ENCODE data around the gene IP6K1.
"Not testable (repeated sequence)": the region's sequence is repeated elsewhere in the genome, so short reads cannot be mapped to it uniquely, and the experiment has no call there.

Gene IP6K1

DNA sequence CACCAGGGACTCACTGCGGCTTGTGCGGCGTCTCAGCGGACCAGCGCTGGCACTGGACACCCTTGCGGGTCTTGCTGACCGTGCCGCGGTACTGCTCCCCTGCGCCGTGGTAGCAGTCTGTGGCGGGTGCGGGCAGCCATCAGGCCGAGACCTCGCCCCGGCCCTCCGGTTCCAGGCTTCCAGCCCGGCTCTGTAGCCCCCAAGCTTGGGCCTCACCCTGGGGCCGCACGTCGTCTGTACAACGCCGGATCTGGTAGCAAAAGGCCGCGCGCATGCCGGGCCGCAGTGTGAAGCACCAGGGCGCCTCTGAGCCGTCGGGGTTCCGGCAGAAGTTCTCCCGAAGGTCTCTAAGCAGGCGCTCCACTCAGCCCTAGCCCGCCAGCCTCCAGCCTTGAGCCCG, 100.5 kb downstream of the IP6K1 start:
- DNase-seq = not testable (repeated sequence)

DNA sequence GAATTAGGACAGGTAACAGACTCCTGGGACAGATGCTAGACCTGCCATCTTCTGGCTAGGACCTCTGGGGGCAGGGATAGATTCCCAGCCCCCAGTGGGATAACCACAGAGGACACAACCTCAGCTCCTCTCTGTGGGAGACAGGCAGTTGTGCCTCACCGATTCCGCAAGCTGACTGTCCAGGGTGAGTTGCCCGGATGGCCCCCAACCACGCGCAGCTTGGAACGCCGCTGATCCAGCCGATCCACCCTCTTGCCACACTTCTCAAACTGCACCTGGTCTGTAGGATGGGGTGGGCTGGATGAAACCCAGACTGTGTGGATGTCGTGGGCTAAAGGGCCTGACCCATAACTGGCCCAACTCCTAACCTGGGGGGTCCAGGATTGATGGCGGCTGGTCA, 101.2 kb downstream of the IP6K1 start:
- DNase-seq = not testable (repeated sequence)

DNA sequence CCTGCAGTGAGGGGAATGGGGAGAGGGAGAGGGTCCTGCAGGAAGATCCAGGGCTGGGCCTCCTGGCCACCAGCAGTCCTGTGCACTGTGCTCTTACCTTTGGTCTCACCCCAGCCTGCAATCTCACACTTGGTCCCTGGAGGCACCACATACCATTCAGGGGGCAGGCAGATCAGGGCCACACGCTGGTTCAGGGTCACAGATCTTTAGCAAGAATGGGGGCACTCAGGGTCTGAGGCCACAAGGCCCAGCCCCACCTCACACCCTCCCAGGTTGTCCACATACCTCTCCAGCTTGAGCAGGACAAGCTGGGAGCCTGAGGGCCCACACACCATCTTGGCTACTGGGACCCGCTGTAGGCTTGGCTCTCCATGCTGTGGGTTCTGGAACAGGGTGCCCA, 101.9 kb downstream of the IP6K1 start:
- DNase-seq = not testable (repeated sequence)

DNA sequence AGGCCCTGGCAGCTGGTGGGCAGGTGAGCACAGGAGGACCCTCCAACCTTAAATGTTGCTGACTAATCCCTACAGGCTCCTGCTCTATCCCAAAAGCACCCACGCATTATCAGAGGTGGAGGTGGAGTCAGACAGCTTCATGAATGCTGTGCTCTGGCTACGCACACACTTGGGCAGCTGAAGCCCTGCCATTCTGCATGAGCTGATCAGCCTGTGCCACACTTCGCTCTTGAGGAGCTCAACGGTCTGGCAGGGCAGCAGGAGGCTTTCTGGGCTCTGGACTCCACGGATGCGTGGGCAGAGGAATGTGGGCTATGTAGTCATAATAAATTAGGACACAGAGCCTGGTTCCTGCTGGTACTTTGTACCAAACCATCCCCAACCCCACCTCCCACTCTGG, 103.2 kb downstream of the IP6K1 start:
- DNase-seq = no peak

DNA sequence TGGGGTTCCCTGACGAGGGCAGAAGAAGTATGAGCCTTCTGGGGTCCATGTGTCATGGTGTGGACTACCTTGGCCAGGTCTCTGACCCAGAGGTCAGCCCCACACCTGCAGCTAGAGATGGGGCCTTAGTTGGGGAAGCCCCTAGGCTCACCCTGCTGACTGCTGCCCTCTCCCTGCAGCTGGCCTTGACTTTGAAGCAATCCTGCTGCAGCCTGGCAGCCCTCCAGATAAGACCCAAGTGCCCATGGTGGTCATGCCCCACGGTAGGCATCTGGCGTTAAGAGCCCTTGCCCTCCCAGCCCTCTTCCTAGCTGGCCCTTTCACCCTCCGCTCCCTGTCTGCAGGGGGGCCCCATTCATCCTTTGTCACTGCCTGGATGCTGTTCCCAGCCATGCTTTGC, 104.8 kb downstream of the IP6K1 start:
- DNase-seq = no peak

DNA sequence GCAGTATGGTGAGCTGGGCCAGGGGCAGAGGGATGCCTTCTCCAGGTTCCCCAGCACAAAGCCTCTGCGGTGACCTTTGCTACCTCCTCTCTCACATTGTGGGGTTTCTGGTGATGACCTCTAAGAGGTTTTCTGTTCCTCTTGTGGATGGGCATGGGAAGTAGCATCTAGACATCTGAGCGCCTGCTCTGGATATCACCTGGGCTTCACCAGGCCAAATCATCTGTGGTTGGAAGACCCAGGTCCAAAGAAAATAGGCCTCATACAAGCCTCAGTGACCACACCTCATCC, 105.2 kb downstream of the IP6K1 start:
- DNase-seq = no peak

DNA sequence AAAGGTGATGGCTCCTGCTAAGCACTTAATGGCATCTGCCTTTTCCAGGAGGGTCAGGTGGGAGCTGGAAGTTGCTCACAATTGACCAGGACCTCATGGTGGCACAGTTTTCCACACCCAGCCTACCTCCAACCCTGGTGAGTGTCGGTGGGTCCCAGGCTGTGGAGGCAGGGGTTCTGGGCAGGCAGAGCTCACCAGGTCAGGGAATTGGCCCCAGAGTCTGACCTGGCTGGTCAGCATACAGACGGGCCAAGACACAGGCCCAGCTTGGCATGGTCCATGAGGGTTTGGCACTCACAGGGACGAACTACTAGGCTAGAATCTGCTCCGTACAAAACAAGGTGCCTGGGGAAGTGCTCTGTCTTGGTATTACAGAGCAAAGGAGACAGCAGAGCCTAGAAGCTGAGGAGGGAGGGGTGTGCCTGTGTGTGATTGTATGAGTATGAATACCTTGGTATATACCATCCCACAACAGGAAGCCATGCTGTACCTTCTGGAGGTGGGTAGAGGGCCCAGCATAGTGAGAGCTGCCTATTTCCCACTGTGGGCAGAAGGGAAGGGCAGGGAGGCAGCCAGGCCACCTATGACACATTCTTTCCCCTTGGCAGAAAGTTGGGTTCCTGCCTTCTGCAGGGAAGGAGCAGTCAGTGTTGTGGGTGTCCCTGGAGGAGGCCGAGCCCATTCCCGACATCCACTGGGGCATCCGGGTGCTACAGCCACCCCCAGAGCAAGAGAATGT, 105.7 kb downstream of the IP6K1 start:
- no peak for DNase-seq

DNA sequence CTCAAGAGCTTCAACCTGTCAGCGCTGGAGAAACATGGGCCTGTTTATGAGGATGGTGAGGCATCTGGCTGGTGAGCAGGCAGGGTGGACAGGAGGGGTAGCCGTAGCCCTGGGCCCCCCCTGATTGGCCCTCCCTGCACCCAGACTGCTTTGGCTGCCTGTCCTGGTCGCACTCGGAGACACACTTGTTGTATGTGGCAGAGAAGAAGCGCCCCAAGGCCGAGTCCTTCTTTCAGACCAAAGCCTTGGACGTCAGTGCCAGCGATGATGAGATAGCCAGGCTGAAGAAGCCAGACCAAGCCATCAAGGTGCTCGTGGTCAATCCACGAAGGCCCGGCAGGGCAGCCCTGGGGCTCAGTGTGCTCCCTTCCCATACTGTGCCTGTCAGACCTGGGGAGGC, 110.4 kb downstream of the IP6K1 start:
- no peak for DNase-seq

DNA sequence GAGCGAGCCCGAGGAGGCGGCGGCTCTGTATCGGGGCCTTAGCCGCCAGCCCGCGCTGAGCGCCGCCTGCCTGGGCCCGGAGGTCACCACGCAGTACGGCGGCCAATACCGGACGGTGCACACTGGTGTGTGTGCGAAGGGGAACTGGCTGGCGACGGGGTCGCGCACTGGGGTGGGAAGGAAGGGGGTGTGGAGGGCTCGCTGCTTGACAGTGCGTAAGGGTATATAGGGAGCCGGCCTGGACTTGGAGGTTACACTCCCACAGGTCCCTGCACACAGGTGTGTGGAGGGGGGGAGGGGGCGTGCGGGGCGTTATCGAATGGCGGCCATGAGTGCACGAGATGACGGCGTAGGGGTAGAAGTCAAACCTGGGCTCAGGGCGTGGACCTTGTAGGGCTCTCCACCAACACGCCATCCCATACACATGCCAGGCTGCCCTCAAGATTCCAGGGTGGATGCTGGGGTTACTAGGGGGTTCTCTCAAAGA, 111.8 kb downstream of the IP6K1 start:
- no peak for DNase-seq
